K562 (cell line): ENCODE data around the gene ERP29.

ENCODE experiments used
- CREB1 ChIP-seq, 2 experiments: sonication (generic) in 1 of 2; formaldehyde crosslinking in 1 of 2; IDR thresholded peaks; 2 replicates each; pipeline versions ENCODE4 v1.6.1 to v1.8.0; 2012 to 2022; ENCODE audit warnings: inconsistent platforms in 1 of 2, mild to moderate bottlenecking in 1 of 2, missing genetic modification reagents in 1 of 2, moderate library complexity in 1 of 2
- CTCF ChIP-seq, 3 experiments: IDR thresholded peaks in 2 of 3; conservative IDR thresholded peaks in 1 of 3; 2 replicates each; pipeline ENCODE4 v1.5.1; 2011 to 2012; ENCODE audit warnings: low read length in 3 of 3, mild to moderate bottlenecking in 3 of 3, control low read depth in 2 of 3, improper control_type of control experiment in 1 of 3, inconsistent platforms in 1 of 3, low read depth in 1 of 3, mixed read lengths in 1 of 3, moderate library complexity in 1 of 3; ENCODE audit not compliant: insufficient read depth in 2 of 3
- KDM1A ChIP-seq, 2 experiments: fragments of 450-650 bp; IDR thresholded peaks; 2 replicates each; pipeline ENCODE4 v1.6.1; 2016; ENCODE audit warnings: mild to moderate bottlenecking in 2 of 2
- KDM5B ChIP-seq: fragments of 200-600 bp; sonication (generic); IDR thresholded peaks from 2 replicates; pipeline ENCODE4 v1.6.1; 2012; ENCODE audit warnings: low read depth, mild to moderate bottlenecking, moderate library complexity, low read length, control low read depth, inconsistent platforms; ENCODE audit not compliant: insufficient replicate concordance
- MYC ChIP-seq, 2 experiments: fragments of 250-450 bp in 1 of 2; sonication (Bioruptor Pico) in 1 of 2; IDR thresholded peaks; 2 replicates each; pipeline versions ENCODE4 v1.5.1 to v1.6.1; 2012 to 2021; ENCODE audit warnings: low read depth in 2 of 2, borderline replicate concordance in 1 of 2, improper control_type of control experiment in 1 of 2, low read length in 1 of 2, mild to moderate bottlenecking in 1 of 2, moderate library complexity in 1 of 2
- PCBP1 ChIP-seq: fragments of 200-400 bp; formaldehyde crosslinking; IDR thresholded peaks from 2 replicates; pipeline ENCODE4 v1.6.1; 2018; ENCODE audit warnings: mild to moderate bottlenecking, low read depth, low read length; ENCODE audit not compliant: poor library complexity, severe bottlenecking
- RBM25 ChIP-seq: fragments of 200-400 bp; formaldehyde crosslinking; IDR thresholded peaks from 2 replicates; pipeline ENCODE4 v1.6.1; 2018; ENCODE audit warnings: low read length, low read depth, moderate library complexity; ENCODE audit not compliant: severe bottlenecking
- ZBTB1 ChIP-seq: sonication (generic); formaldehyde crosslinking; IDR thresholded peaks from 2 replicates; pipeline ENCODE4 v1.8.1; 2023; ENCODE audit warnings: missing genetic modification reagents, low read depth, mild to moderate bottlenecking, borderline replicate concordance
- ZBTB40 ChIP-seq, 2 experiments: fragments of 450-650 bp in 1 of 2; sonication (generic) in 1 of 2; formaldehyde crosslinking in 1 of 2; IDR thresholded peaks; 2 replicates each; pipeline versions ENCODE4 v1.7.1 to v1.9.0; 2016 to 2022; ENCODE audit warnings: inconsistent platforms in 1 of 2, mild to moderate bottlenecking in 1 of 2, missing genetic modification reagents in 1 of 2
- ZNF431 ChIP-seq: sonication (generic); formaldehyde crosslinking; IDR thresholded peaks from 2 replicates; pipeline ENCODE4 v1.8.0; 2022; ENCODE audit warnings: mild to moderate bottlenecking, missing genetic modification reagents
- ZNF551 ChIP-seq: fragments of 250-450 bp; sonication (Bioruptor Pico); IDR thresholded peaks from 2 replicates; pipeline ENCODE4 v1.5.0; 2021; ENCODE audit warnings: mild to moderate bottlenecking, moderate library complexity

GRCh38 chr12:111975161-111975931 lies 37.9 kb upstream of the ERP29 start:
- TF ChIP-seq CREB1 (IDR thresholded peaks at IDR 0.05) (no peak), CREB1 (CRISPR knock-in tag; IDR thresholded peaks at IDR 0.05) (no peak), CTCF (IDR thresholded peaks at IDR 0.05 in 2 of 3, conservative IDR thresholded peaks at IDR 0.05 in 1 of 3; ENCODE audit: insufficient read depth in 2 of 3, low read depth in 1 of 3, low read length in 3 of 3) (no peak), ZNF551 (CRISPR knock-in tag) (no peak), RBM25 (no peak), MYC (IDR thresholded peaks at IDR 0.05; ENCODE audit: low read depth, low read length) (peak; percentile 36; the same call in 1 of the 2 replicates), MYC (CRISPR knock-in tag; IDR thresholded peaks at IDR 0.05; ENCODE audit: borderline replicate concordance, low read depth) (no peak), ZNF431 (CRISPR knock-in tag) (no peak), KDM5B (no peak), PCBP1 (no peak), KDM1A (IDR thresholded peaks at IDR 0.05) (0 out of 4 replicates have a peak, but pooled peaks of 1 of the 2 experiments have one; percentile 17), ZBTB1 (no peak), ZBTB40 (IDR thresholded peaks at IDR 0.05) (no peak), ZBTB40 (CRISPR knock-in tag; IDR thresholded peaks at IDR 0.05) (no peak)
